GM18870 (cell line): Measurements from ENCODE around the gene ZNF892.
A peak's percentile ranks its signal among the peaks of the same experiment; 100 is the strongest.
"Not testable (repeated sequence)": the region's sequence is repeated elsewhere in the genome, so short reads cannot be mapped to it uniquely, and the experiment has no call there.

Experiments
- ATAC-seq: cut with Tn5 transposase; IDR thresholded peaks from one replicate; pipeline ENCODE4 v1.9.1; 2021; ENCODE audit warnings: moderate library complexity; ENCODE audit not compliant: unreplicated experiment

ZNF892 gene

GRCh38 chr2:95207111-95207961 is at the start of gene ZNF892:
Gene ZNF892, plus strand, starts transcription at chr2:95207521. Its CDS starts 295 bp downstream, at chr2:95207816.
- peak; percentile 94 for ATAC-seq

- no peak for ATAC-seq
Observed at GRCh38 chr2:95158441-95158840, 48.9 kb upstream of the ZNF892 start.

GRCh38 chr2:95158891-95159619 is 48.3 kb upstream of the ZNF892 start:
- ATAC-seq: no peak

GRCh38 chr2:95159690-95160449 is 47.5 kb upstream of the ZNF892 start, which contains the start of gene ZNF514:
Gene ZNF514, minus strand, starts transcription at chr2:95159848. Its CDS starts 6,595 bp downstream, at chr2:95153253.
- ATAC-seq: no peak

- ATAC-seq: no peak
Observed at GRCh38 chr2:95165030-95165370, 42.3 kb upstream of the ZNF892 start.

GRCh38 chr2:95165371-95166064 is 41.8 kb upstream of the ZNF892 start, which contains the start of gene ZNF2:
Gene ZNF2, plus strand, starts transcription at chr2:95165809. Its CDS starts 10,418 bp downstream, at chr2:95176227.
- ATAC-seq: peak; percentile 85

GRCh38 chr2:95166065-95166763 is 41.1 kb upstream of the ZNF892 start:
- peak; percentile 7 for ATAC-seq

- ATAC-seq: no peak
Observed at GRCh38 chr2:95171902-95172301, 35.4 kb upstream of the ZNF892 start.

GRCh38 chr2:95174031-95174542 is 33.2 kb upstream of the ZNF892 start:
- ATAC-seq: no peak

GRCh38 chr2:95179451-95179850 is 27.9 kb upstream of the ZNF892 start:
- no peak for ATAC-seq

GRCh38 chr2:95181774-95182173 is 25.5 kb upstream of the ZNF892 start:
- no peak for ATAC-seq

GRCh38 chr2:95185197-95185596 is 22.1 kb upstream of the ZNF892 start:
- ATAC-seq: no peak

GRCh38 chr2:95185973-95186372 is 21.3 kb upstream of the ZNF892 start:
- no peak for ATAC-seq

GRCh38 chr2:95192956-95193355 is 14.4 kb upstream of the ZNF892 start:
- ATAC-seq: not testable (repeated sequence)

- no peak for ATAC-seq
Observed at GRCh38 chr2:95203911-95204310, 3.4 kb upstream of the ZNF892 start.

GRCh38 chr2:95204396-95204795 is 2.9 kb upstream of the ZNF892 start:
- no peak for ATAC-seq

- no peak for ATAC-seq
Observed at GRCh38 chr2:95206096-95206495, 1.2 kb upstream of the ZNF892 start.

- no peak for ATAC-seq
Observed at GRCh38 chr2:95208106-95208505, 785 bp downstream of the ZNF892 start.

- no peak for ATAC-seq
Observed at GRCh38 chr2:95215018-95215612, 7.8 kb downstream of the ZNF892 start.
